Gastrocnemius medialis (tissue), 4 donors: ENCODE measurements around the gene IFT88. TPM values are rescaled to one million over a fixed set of nuclear protein-coding genes. Genes with fewer than 3 reads are reported as not detected.
A peak's percentile ranks its signal among the peaks of the same experiment; 100 is the strongest.

Experiments
- ATAC-seq, 2 donors: fragments of 150-250 bp; one replicate each; pipeline ENCODE4 v1.9.1; 2016
- DNase-seq, 2 donors: peaks; one replicate each; pipeline ENCODE4 v3.0.0-alpha.2; 2019
- H3K27ac ChIP-seq, 4 donors: fragments of 200-600 bp; sonication (generic); 1 replicate in 1 of 4; 2 replicates in 3 of 4; pipeline ENCODE4 v1.5.1; 2016 to 2018; ENCODE audit warnings: mild to moderate bottlenecking in 2 of 4, moderate library complexity in 1 of 4
- H3K27me3 ChIP-seq, 3 donors: fragments of 200-600 bp; sonication (generic) in 2 of 3; 1 replicate in 1 of 3; 2 replicates in 2 of 3; pipeline versions ENCODE4 v1.5.1 to v1.6.0; 2016 to 2019; ENCODE audit warnings: mild to moderate bottlenecking in 1 of 3, moderate library complexity in 1 of 3
- H3K36me3 ChIP-seq, 2 donors: fragments of 200-600 bp; sonication (generic) in 1 of 2; one replicate each; pipeline ENCODE4 v1.5.1; 2017 to 2018
- H3K4me1 ChIP-seq, 2 donors: fragments of 200-600 bp; sonication (generic) in 1 of 2; one replicate each; pipeline ENCODE4 v1.5.1; 2016 to 2017; ENCODE audit warnings: mild to moderate bottlenecking in 2 of 2
- H3K4me3 ChIP-seq, 4 donors: fragments of 200-600 bp; sonication (generic) in 3 of 4; 1 replicate in 1 of 4; 2 replicates in 3 of 4; pipeline ENCODE4 v1.5.1; 2016 to 2019; ENCODE audit warnings: mild to moderate bottlenecking in 2 of 4
- H3K9me3 ChIP-seq, 3 donors: fragments of 200-600 bp; sonication (generic) in 2 of 3; 1 replicate in 1 of 3; 2 replicates in 2 of 3; pipeline ENCODE4 v1.5.1; 2016 to 2019
- CTCF ChIP-seq, 5 experiments: fragments of 450-650 bp in 3 of 5; fragments of 200-600 bp in 2 of 5; sonication (generic) in 2 of 5; IDR thresholded peaks in 4 of 5; conservative IDR thresholded peaks in 1 of 5; 1 replicate in 4 of 5; 2 replicates in 1 of 5; pipeline ENCODE4 v1.5.1; 2016 to 2019; ENCODE audit warnings: antibody characterized with exemption in 5 of 5, mild to moderate bottlenecking in 3 of 5, moderate library complexity in 3 of 5
- POLR2A ChIP-seq, 2 donors: fragments of 450-650 bp; IDR thresholded peaks; one replicate each; pipeline ENCODE4 v1.6.1; 2017; ENCODE audit warnings: antibody characterized with exemption in 2 of 2, mild to moderate bottlenecking in 2 of 2, moderate library complexity in 2 of 2
- in situ Hi-C, 4 donors: fragments of 200-750 bp; cut with MboI; loops; one replicate each; pipeline versions ENCODE4 v1.15.0 to v1.8.0; 2017; ENCODE audit warnings: low sequenced_read_pairs in 4 of 4
- intact Hi-C: fragments of 100-400 bp; cut with DNase I; formaldehyde crosslinking; loops from one replicate; pipeline ENCODE4 v1.15.1; 2023; ENCODE audit warnings: low total_unique reads
- total RNA-seq, 4 donors: library from RNA; depleted of rRNA; stranded (reverse); fragments of >200 nt; gene quantifications; one replicate each; pipeline versions ENCODE4 v1.1.0 to v1.2.3, GENCODE V29; 2016

The IFT88 gene
- total RNA-seq, 4 donors from 2014 or later, result 3.5 to 9.4 (median 4.5) TPM

DNA sequence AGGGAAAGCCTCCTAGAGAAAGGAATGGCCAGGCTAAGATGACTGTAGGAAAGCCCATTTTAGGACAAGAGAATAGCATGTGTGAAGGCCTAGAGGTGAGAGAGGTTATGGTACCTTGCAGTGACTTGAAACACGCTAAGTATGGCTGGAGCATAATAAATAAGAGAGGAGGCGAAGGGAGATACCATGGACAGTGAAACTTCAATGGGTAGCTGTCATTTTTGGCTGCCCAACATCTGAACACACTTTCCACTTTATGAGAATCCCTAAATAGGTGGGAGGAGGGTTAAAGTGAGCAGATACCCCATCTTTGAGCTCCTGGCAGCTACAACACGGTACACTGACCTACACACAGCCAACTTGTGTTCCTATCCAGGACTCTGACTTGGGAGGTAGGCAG lies 8.0 kb upstream of the IFT88 start:
- Histone ChIP-seq H3K27me3 (no peaks in the 10 kb centered on the region), H3K36me3 (no peaks in the 10 kb centered on the region), H3K27ac (no peak overlapping the region), H3K4me1 (no peaks in the 10 kb centered on the region), H3K4me3 (no peak overlapping the region), H3K9me3 (no peaks in the 10 kb centered on the region)
- DNase-seq (no peak), ATAC-seq (no peak)
- intact Hi-C loops, result no loop called here
- no peak for TF ChIP-seq CTCF (IDR thresholded peaks at IDR 0.05 in 4 of 5, conservative IDR thresholded peaks at IDR 0.05 in 1 of 5)
- no peak for TF ChIP-seq POLR2A (IDR thresholded peaks at IDR 0.05)
- in situ Hi-C loops, result no loop called here

- ATAC-seq, result no peak
- Histone ChIP-seq H3K4me1 (no peaks in the 10 kb centered on the region), H3K27ac (no peak overlapping the region), H3K27me3 (no peaks in the 10 kb centered on the region), H3K36me3 (no peaks in the 10 kb centered on the region), H3K9me3 (no peaks in the 10 kb centered on the region), H3K4me3 (no peak overlapping the region)
- intact Hi-C loops (loop anchor here (10.0 kb wide), 3 partner anchors 145 to 1045 kb away; partner anchors contain the start of genes IL17D and MICU2), in situ Hi-C loops (no loop called here)
- TF ChIP-seq POLR2A (IDR thresholded peaks at IDR 0.05), result no peak
- no peak for TF ChIP-seq CTCF (IDR thresholded peaks at IDR 0.05 in 4 of 5, conservative IDR thresholded peaks at IDR 0.05 in 1 of 5)
- no peak for DNase-seq
Observed at GRCh38 chr13:20559659-20560356, 7.1 kb upstream of the IFT88 start.

- ATAC-seq (no peak), DNase-seq (no peak)
- no peaks in the 10 kb centered on the region for H3K36me3 ChIP-seq
- intact Hi-C loops, result loop anchor here (10.0 kb wide), 3 partner anchors 143 to 1043 kb away; partner anchors contain the start of genes IL17D and MICU2
- H3K9me3 ChIP-seq, result no peaks in the 10 kb centered on the region
- TF ChIP-seq CTCF (IDR thresholded peaks at IDR 0.05 in 4 of 5, conservative IDR thresholded peaks at IDR 0.05 in 1 of 5), result no peak
- TF ChIP-seq POLR2A (IDR thresholded peaks at IDR 0.05), result no peak
- in situ Hi-C loops, result no loop called here
- no peak overlapping the region for H3K27ac ChIP-seq
- no peak overlapping the region for H3K4me3 ChIP-seq
- H3K4me1 ChIP-seq, result no peaks in the 10 kb centered on the region
- H3K27me3 ChIP-seq, result no peaks in the 10 kb centered on the region
Observed at GRCh38 chr13:20561741-20562140, 5.2 kb upstream of the IFT88 start.

DNA sequence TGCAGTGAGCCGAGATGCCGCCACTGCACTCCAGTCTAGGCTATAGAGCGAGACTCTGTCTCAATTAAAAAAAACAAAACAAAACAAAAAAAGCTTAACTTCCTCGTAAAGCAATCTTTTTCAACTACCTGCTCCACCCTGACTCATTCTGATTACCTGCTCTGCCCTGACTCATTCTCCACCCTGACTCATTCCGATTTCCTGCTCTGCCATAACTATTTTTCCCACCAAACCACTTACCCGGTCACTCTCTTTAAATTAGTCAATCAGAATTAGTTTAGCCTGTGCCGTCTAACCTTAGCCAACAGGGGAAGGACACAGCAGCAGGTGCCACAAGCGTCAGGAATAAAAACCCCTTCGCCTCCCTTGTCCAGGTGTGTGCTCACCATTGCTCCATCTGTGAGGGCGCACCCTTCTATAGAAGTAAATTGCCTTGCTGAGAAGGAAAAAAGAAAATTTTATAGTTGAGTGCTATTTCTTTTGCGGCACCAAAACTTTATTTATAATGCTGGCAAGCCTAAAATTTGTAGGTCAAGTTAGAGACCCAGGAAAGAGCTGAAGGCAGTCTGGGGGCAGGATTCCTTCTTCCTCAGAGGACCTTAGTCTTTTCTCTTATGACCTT lies 1.7 kb upstream of the IFT88 start:
- H3K27ac ChIP-seq, result peak overlapping the region in 1 of 4 donors; percentile 91
- intact Hi-C loops, result loop anchor here (5.0 to 10.0 kb wide), 6 partner anchors 140 to 1040 kb away; partner anchors contain the start of genes EEF1AKMT1, IL17D, MICU2 and XPO4

More for the DNA sequence above, 1.7 kb upstream of the IFT88 start:
- in situ Hi-C loops, result no loop called here
- Histone ChIP-seq H3K36me3 (no peaks in the 10 kb centered on the region), H3K4me3 (no peak overlapping the region), H3K27me3 (no peaks in the 10 kb centered on the region), H3K4me1 (peaks cover 9% of the 10 kb centered on the region in 2 donors), H3K9me3 (no peaks in the 10 kb centered on the region)
- DNase-seq (no peak), ATAC-seq (no peak)
- TF ChIP-seq CTCF (IDR thresholded peaks at IDR 0.05 in 4 of 5, conservative IDR thresholded peaks at IDR 0.05 in 1 of 5), result no peak
- TF ChIP-seq POLR2A (IDR thresholded peaks at IDR 0.05), result no peak
